Thymus (tissue), 11 donors: ENCODE data around the gene RPP25. TPM values are rescaled to one million over a fixed set of nuclear protein-coding genes. Genes with fewer than 3 reads are reported as not detected.
A peak's percentile ranks its signal among the peaks of the same experiment; 100 is the strongest.
"Not testable (repeated sequence)": the region's sequence is repeated elsewhere in the genome, so short reads cannot be mapped to it uniquely, and the experiment has no call there.

Experiments
- DNase-seq, 9 donors: peaks; one replicate each; pipeline ENCODE4 v3.0.0-alpha.2; 2013; ENCODE audit warnings: low spot score in 9 of 9, low read depth in 6 of 9, missing footprints in 1 of 9
- H3K27ac ChIP-seq, 2 donors: one replicate each; pipeline ENCODE4 v1.5.1; 2013; ENCODE audit warnings: control low read depth in 1 of 2, low read depth in 1 of 2, low read length in 1 of 2, mild to moderate bottlenecking in 1 of 2, moderate library complexity in 1 of 2
- H3K27me3 ChIP-seq, 2 donors: one replicate each; pipeline ENCODE4 v1.5.1; 2013; ENCODE audit warnings: low read length in 1 of 2; ENCODE audit not compliant: control insufficient read depth in 2 of 2, insufficient read depth in 1 of 2
- H3K36me3 ChIP-seq, 2 donors: one replicate each; pipeline ENCODE4 v1.5.1; 2013; ENCODE audit warnings: low read length in 1 of 2, mild to moderate bottlenecking in 1 of 2, moderate library complexity in 1 of 2; ENCODE audit not compliant: control insufficient read depth in 2 of 2, insufficient read depth in 2 of 2
- H3K4me1 ChIP-seq, 2 donors: one replicate each; pipeline ENCODE4 v1.5.1; 2013; ENCODE audit warnings: low read length in 2 of 2; ENCODE audit not compliant: control insufficient read depth in 2 of 2, insufficient read depth in 2 of 2
- H3K4me3 ChIP-seq, 2 donors: one replicate each; pipeline ENCODE4 v1.5.1; 2013; ENCODE audit warnings: low read length in 2 of 2, control low read depth in 1 of 2, mild to moderate bottlenecking in 1 of 2
- H3K9me3 ChIP-seq, 2 donors: one replicate each; pipeline ENCODE4 v1.5.1; 2013; ENCODE audit warnings: low read length in 1 of 2, mild to moderate bottlenecking in 1 of 2; ENCODE audit not compliant: control insufficient read depth in 2 of 2, insufficient read depth in 1 of 2
- WGBS: extraction: QIAGEN DNeasy Blood & Tissue Kit; methylation state at CpG from one replicate; pipeline ENCODE4 v1.1.7; 2013; 5-methylcytosine and 5-hydroxymethylcytosine counted together
- polyA plus RNA-seq: library from polyadenylated mRNA; stranded (reverse); fragments of 200-250 nt; gene quantifications from one replicate; pipeline ENCODE4 v1.2.3, GENCODE V29; 2013
- total RNA-seq: library from RNA; stranded (reverse); fragments of 120-200 nt; gene quantifications from one replicate; pipeline ENCODE4 v1.2.4, GENCODE V29; 2013
- donor health status: healthy.

RPP25 gene
- total and polyA plus RNA-seq, 2 donors, result 3.5 to 6.7 TPM

- Histone ChIP-seq H3K4me3 (no peak overlapping the region), H3K27me3 (no peaks in the 10 kb centered on the region), H3K4me1 (no peaks in the 10 kb centered on the region), H3K27ac (no peak overlapping the region), H3K36me3 (peaks cover 49 to 66% of the 10 kb centered on the region in 2 donors), H3K9me3 (no peaks in the 10 kb centered on the region)
- DNase-seq, result no peak
- 98% methylated on average over 6 of the region's 6 CpGs for WGBS
Measured at GRCh38 chr15:74917676-74918075, 38.9 kb downstream of the RPP25 start.

DNA sequence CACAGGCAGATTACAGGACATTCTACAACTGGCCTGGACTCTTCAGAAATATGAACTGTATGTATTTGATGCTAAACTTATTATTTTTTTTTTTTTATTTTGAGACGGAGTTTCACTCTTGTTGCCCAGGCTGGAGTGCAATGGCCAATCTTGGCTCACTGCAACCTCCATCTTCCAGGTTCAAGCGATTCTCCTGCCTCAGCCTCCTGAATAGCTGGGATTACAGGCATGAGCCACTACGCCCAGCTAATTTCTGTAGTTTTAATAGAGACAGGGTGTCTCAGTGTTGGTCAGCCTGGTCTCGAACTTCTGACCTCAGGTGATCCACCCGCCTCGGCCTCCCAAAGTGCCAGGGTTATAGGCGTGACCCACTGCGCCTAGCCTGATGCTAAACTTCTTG is 42.8 kb downstream of the RPP25 start:
- H3K27ac ChIP-seq, DNase-seq, H3K4me3 ChIP-seq, H3K4me1 ChIP-seq, H3K27me3 ChIP-seq, H3K9me3 ChIP-seq: not testable (repeated sequence)
- WGBS, result 99% methylated on average over 8 of the region's 8 CpGs
- H3K36me3 ChIP-seq, result peaks cover 35 to 46% of the 10 kb centered on the region in 2 donors

- H3K27ac ChIP-seq, result no peak overlapping the region
- WGBS, result 93% methylated on average over 9 of the region's 9 CpGs
- no peak for DNase-seq
- H3K9me3 ChIP-seq, result no peaks in the 10 kb centered on the region
- no peak overlapping the region for H3K4me3 ChIP-seq
- no peaks in the 10 kb centered on the region for H3K27me3 ChIP-seq
- H3K36me3 ChIP-seq, result peaks cover 27 to 39% of the 10 kb centered on the region in 2 donors
- no peaks in the 10 kb centered on the region for H3K4me1 ChIP-seq
Measured at GRCh38 chr15:74913041-74913440, 43.5 kb downstream of the RPP25 start.

DNA sequence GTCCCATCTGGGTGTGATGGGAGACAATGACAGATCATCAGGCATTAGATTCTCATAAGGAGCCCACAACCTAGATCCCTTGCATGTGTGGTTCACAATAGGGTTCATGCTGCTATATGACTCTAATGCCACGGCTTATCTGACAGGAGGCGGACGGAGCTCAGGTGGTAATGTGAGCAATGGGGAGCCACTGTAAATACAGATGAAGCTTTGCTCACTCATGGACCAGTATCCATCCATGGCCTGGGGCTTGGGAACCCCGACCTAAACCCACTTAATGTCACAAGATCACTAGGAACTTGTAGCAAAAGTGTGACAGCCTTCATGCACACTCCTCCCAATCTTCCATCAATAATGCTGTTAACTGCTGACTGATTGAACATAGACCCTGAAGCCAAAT is 47.9 kb downstream of the RPP25 start:
- H3K4me1 ChIP-seq, result peaks cover 12 to 18% of the 10 kb centered on the region in 2 donors
- no peaks in the 10 kb centered on the region for H3K9me3 ChIP-seq
- no peaks in the 10 kb centered on the region for H3K27me3 ChIP-seq
- peaks cover 9 to 19% of the 10 kb centered on the region in 2 donors for H3K36me3 ChIP-seq
- 98% methylated on average over 4 of the region's 4 CpGs for WGBS
- no peak overlapping the region for H3K27ac ChIP-seq
- DNase-seq, result no peak
- H3K4me3 ChIP-seq, result no peak overlapping the region

- no peaks in the 10 kb centered on the region for H3K9me3 ChIP-seq
- 66% methylated on average over 8 of the region's 8 CpGs for WGBS
- no peak for DNase-seq
- H3K27ac ChIP-seq, result peak overlapping the region; percentile 1 to 54
- H3K4me3 ChIP-seq, result peak overlapping the region; percentile 88 to 94
- no peaks in the 10 kb centered on the region for H3K27me3 ChIP-seq
- peaks cover 12 to 18% of the 10 kb centered on the region in 2 donors for H3K4me1 ChIP-seq
- peaks cover 4 to 21% of the 10 kb centered on the region in 2 donors for H3K36me3 ChIP-seq
Measured at GRCh38 chr15:74907163-74907870, 49.3 kb downstream of the RPP25 start.

DNA sequence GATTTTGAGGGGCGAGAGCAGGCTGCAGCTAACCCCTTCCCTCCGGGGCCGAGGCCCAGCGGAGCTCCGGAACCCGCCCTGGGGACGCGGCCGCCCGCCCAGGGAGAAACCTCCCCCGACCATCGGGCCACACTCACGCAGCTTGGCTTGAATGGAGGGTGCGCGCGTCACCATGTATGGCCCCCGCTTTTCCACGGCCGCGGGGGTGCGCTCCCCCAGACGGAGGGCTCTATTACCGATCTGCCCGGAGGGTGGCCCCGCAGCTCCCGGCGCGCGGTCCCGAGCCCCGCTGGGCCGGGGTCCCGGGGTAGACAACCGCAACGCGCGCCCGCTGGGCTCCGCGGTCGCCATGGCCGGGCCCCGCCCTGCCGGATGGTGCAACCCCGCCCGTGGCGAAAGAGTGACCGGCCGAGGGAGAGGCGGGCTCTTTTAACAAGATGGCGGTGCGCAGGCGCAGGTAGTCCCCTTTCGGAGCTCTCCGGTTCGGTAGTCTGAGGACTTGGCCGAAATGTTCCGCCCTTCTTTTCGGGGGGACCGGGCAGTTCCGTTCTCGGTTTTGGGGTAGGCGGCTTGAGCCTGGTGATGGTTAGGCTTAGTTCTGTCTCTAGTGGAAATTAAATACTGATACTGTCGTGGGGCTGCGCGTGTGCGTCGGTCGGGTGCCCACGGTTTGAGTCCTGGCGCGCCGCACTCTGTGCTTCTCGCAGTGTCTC is 50.0 kb downstream of the RPP25 start, which contains the start of gene FAM219B:
FAM219B (minus strand) TSS at position 402 of the 713 bp plus-strand sequence; CDS start at position 351, 51 bp downstream.
- peaks cover 12 to 18% of the 10 kb centered on the region in 2 donors for H3K4me1 ChIP-seq
- peak within 1 kb of the TSS; percentile 88 to 94 for H3K4me3 ChIP-seq
- under 1% methylated on average over 74 of the region's 74 CpGs for WGBS
- peaks cover 0 to 21% of the 10 kb centered on the region in 2 donors for H3K36me3 ChIP-seq
- H3K27ac ChIP-seq, result peak within 1 kb of the TSS; percentile 57 to 80
- H3K27me3 ChIP-seq, result no peaks in the 10 kb centered on the region
- DNase-seq, result peak in 5 of 9 donors; percentile 38 to 74 (median 49)
- H3K9me3 ChIP-seq, result no peaks in the 10 kb centered on the region

GRCh38 chr15:74906067-74906449 is 50.5 kb downstream of the RPP25 start:
- Histone ChIP-seq H3K4me1 (peaks cover 12 to 22% of the 10 kb centered on the region in 2 donors), H3K9me3 (no peaks in the 10 kb centered on the region), H3K27me3 (no peaks in the 10 kb centered on the region), H3K36me3 (peaks cover 0 to 22% of the 10 kb centered on the region in 2 donors), H3K27ac (peak overlapping the region; percentile 57 to 80), H3K4me3 (peak overlapping the region; percentile 88 to 94)
- peak in 1 of 9 donors; percentile 60 for DNase-seq
- WGBS, result under 1% methylated on average over 20 of the region's 20 CpGs
